Muscle of leg (tissue), 11 donors: ENCODE results near the gene BANP. TPM values are rescaled to one million over a fixed set of nuclear protein-coding genes. Genes with fewer than 3 reads are reported as not detected.
"Not testable (repeated sequence)": the region's sequence is repeated elsewhere in the genome, so short reads cannot be mapped to it uniquely, and the experiment has no call there.

Experiments
- DNase-seq: peaks from one replicate; pipeline ENCODE4 v3.0.0; 2013
- H3K27ac ChIP-seq: one replicate; pipeline ENCODE4 v1.5.1; 2013; ENCODE audit warnings: mild to moderate bottlenecking, low read length, control low read depth
- H3K27me3 ChIP-seq: one replicate; pipeline ENCODE4 v1.6.1; 2013; ENCODE audit warnings: low read length; ENCODE audit not compliant: control insufficient read depth, insufficient read depth
- H3K36me3 ChIP-seq: one replicate; pipeline ENCODE4 v1.6.1; 2013; ENCODE audit warnings: low read length; ENCODE audit not compliant: control insufficient read depth, insufficient read depth
- H3K4me1 ChIP-seq: one replicate; pipeline ENCODE4 v1.6.1; 2013; ENCODE audit warnings: low read length; ENCODE audit not compliant: control insufficient read depth, insufficient read depth
- H3K4me3 ChIP-seq: one replicate; pipeline ENCODE4 v1.5.1; 2013; ENCODE audit warnings: low read length, control low read depth
- H3K9me3 ChIP-seq: replicated peaks from 2 replicates; pipeline ENCODE4 v1.6.1; 2013; ENCODE audit warnings: low read depth, low read length; ENCODE audit not compliant: control insufficient read depth
- WGBS: methylation state at CpG from one replicate; pipeline ENCODE4 v1.1.5; 2013; ENCODE audit warnings: missing lambda C conversion rate; ENCODE audit not compliant: insufficient coverage; 5-methylcytosine and 5-hydroxymethylcytosine counted together
- polyA plus RNA-seq, 8 donors: library from polyadenylated mRNA; unstranded; fragments of 120-200 nt; gene quantifications; one replicate each; pipeline versions ENCODE4 v1.2.1 to v1.2.3, GENCODE V29; 2013; ENCODE audit warnings: inconsistent platforms in 1 of 8, low replicate concordance in 1 of 8; ENCODE audit not compliant: insufficient read length in 8 of 8, insufficient read depth in 1 of 8
- total RNA-seq: library from RNA; stranded (reverse); fragments of 120-200 nt; gene quantifications from one replicate; pipeline ENCODE4 v1.2.4, GENCODE V29; 2013

BANP gene
- total and polyA plus RNA-seq, 9 donors: 11.2 to 18.9 (median 15.1) TPM

- not testable (repeated sequence) for H3K27ac ChIP-seq, H3K27me3 ChIP-seq, DNase-seq, H3K4me1 ChIP-seq, H3K9me3 ChIP-seq, H3K4me3 ChIP-seq
- peaks cover 31% of the 10 kb centered on the region for H3K36me3 ChIP-seq
- WGBS: no CpG with 5 or more reads among the region's 10 CpGs
These were observed 86.1 kb downstream of the BANP start for GRCh38 chr16:88037359-88037758.

- H3K9me3 ChIP-seq, H3K27ac ChIP-seq, DNase-seq, H3K4me3 ChIP-seq, H3K4me1 ChIP-seq, H3K27me3 ChIP-seq: not testable (repeated sequence)
- 94% methylated on average over 8 of the region's 28 CpGs for WGBS
- peaks cover 31% of the 10 kb centered on the region for H3K36me3 ChIP-seq
These were observed 86.8 kb downstream of the BANP start for GRCh38 chr16:88037876-88038525.

DNA sequence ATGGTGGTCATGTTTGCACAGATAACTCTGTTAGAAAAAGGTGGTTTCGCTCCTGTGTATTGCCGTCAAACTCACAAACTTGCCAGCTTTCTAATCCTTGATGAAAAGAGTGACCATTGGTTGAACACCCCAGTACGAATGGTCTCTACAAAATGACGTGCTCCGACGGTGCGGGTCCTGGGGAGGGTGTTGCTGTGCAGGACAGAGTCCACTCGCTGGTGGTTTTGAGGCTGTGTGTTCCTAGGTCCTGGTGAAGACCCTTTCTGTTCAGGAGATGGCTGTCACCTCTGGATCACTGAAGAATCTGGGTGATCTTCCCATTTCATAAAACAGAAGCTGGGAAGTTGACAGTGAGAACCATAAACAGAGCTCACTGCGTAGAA is 87.3 kb downstream of the BANP start:
- H3K36me3 ChIP-seq: peaks cover 26% of the 10 kb centered on the region
- not testable (repeated sequence) for H3K27me3 ChIP-seq, H3K27ac ChIP-seq, H3K4me1 ChIP-seq, H3K4me3 ChIP-seq, H3K9me3 ChIP-seq, DNase-seq
- WGBS: 97% methylated on average over 3 of the region's 9 CpGs

DNA sequence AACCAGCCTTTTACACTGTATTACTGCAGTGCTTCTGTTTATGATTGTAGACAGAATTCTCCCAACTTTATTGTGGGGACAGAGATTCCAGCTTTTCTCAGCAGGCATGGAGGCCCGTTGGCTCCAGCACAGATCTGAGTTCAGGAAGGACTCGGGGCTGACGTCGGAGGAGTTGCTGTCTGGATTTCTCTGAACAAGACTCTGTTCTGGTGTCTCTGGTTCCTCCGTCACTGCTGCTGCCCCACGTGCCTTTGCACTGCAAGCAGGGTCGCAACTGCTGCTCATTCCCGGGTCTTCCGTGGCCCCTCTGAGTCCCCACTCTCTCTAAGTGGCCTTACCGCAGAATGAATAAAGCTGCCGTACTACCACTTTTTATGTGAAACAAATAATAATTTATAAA is 88.4 kb downstream of the BANP start:
- WGBS: 73% methylated on average over 7 of the region's 11 CpGs

GRCh38 chr16:88040196-88040876 is 89.1 kb downstream of the BANP start:
- WGBS: 87% methylated on average over 18 of the region's 28 CpGs
- peaks cover 15% of the 10 kb centered on the region for H3K36me3 ChIP-seq
- not testable (repeated sequence) for H3K27ac ChIP-seq, DNase-seq, H3K4me3 ChIP-seq, H3K4me1 ChIP-seq, H3K27me3 ChIP-seq, H3K9me3 ChIP-seq

More for the DNA sequence above, 88.4 kb downstream of the BANP start:
- Histone ChIP-seq H3K36me3 (peaks cover 21% of the 10 kb centered on the region), H3K4me1 (peaks cover 7% of the 10 kb centered on the region), H3K9me3 (no peaks in the 10 kb centered on the region), H3K27ac (no peak overlapping the region), H3K27me3 (no peaks in the 10 kb centered on the region), H3K4me3 (no peak overlapping the region)
- no peak for DNase-seq

- H3K4me1 ChIP-seq, H3K4me3 ChIP-seq, DNase-seq, H3K27ac ChIP-seq, H3K27me3 ChIP-seq, H3K9me3 ChIP-seq: not testable (repeated sequence)
- WGBS: 85% methylated on average over 1 of the region's 5 CpGs
- H3K36me3 ChIP-seq: peaks cover 15% of the 10 kb centered on the region
These were observed 89.6 kb downstream of the BANP start for GRCh38 chr16:88040877-88041244.

DNA sequence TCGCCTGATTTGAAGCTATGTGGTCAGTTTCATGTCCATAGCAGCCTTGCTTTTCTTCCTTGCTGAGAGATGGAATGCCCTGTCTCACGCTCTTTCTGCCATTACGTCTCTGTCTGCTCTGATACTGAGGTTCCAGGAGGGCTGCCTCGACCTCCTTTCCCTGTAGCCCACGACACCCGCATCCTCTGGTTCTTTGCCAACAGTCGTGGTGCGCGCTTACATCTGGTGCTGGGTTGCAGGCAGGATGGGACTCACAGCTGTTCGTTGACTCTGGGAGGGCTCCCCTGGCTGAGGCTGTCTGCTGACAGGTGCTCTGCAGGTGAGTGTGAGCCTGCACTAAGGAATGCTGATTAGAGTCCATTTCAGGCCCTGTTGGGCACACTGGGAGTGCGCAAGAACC is 90.3 kb downstream of the BANP start:
- 90% methylated on average over 10 of the region's 11 CpGs for WGBS
- not testable (repeated sequence) for DNase-seq, H3K9me3 ChIP-seq, H3K4me3 ChIP-seq, H3K27me3 ChIP-seq, H3K4me1 ChIP-seq, H3K27ac ChIP-seq
- H3K36me3 ChIP-seq: peaks cover 11% of the 10 kb centered on the region

DNA sequence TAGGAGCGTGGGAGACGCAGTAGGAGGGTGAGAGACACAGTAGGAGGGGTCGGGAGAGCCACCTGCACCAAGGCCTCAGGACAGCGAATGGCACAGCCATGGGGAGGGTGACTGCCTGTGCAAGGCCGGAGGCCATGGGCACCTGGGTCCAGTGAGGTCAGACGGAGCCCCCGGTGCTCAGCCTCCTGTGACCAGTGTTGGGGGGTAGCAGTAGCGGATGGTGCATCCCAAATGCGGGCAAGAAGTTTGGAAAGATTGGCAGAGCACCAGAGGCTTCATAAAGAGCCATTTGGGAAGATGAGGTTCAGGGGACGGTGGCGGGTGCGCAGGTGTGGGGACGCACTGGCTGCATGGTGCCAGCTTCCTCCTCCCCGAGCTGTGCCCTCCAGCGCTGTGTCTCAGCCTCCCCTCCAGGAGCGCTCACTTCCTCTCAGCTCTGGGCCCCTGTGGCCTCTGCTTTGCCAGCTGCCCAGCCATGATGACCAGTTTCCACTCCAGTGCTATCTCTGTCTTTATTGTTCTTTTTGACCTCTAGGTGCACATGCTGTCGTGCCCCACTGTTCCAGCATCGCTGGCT is 90.8 kb downstream of the BANP start:
- H3K27ac ChIP-seq, H3K9me3 ChIP-seq, H3K4me3 ChIP-seq, H3K36me3 ChIP-seq, DNase-seq, H3K4me1 ChIP-seq, H3K27me3 ChIP-seq: not testable (repeated sequence)
- 94% methylated on average over 10 of the region's 18 CpGs for WGBS

- WGBS: 88% methylated on average over 2 of the region's 8 CpGs
- H3K36me3 ChIP-seq: peaks cover 13% of the 10 kb centered on the region
These were observed 92.1 kb downstream of the BANP start for GRCh38 chr16:88043208-88043910.

DNA sequence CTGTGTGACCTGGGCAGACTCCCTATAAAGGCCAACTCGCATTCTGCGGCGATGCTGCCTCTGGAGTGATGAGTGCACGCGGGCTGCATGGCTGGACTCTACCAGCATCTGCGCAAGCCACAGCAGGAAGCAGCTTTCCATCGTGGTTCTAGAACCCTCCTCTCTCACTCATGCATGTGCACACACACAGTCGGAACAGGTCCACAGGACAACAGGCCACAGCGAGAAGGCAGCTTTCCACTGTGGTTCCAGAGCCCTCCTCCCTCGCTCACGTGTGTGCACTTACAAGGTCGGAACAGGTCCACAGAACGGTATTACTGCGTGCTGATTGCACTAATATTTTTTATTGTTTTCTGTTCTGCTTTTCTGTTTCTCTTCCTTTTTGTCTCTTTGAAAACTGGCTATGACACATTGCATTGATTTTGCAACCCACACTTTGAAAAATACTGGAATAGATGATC is 92.9 kb downstream of the BANP start:
- peaks cover 20% of the 10 kb centered on the region for H3K36me3 ChIP-seq
- H3K27ac ChIP-seq, DNase-seq, H3K4me1 ChIP-seq, H3K27me3 ChIP-seq, H3K9me3 ChIP-seq, H3K4me3 ChIP-seq: not testable (repeated sequence)
- WGBS: 90% methylated on average over 8 of the region's 14 CpGs

More at GRCh38 chr16:88043208-88043910, 92.1 kb downstream of the BANP start:
- not testable (repeated sequence) for H3K4me1 ChIP-seq, H3K9me3 ChIP-seq, H3K4me3 ChIP-seq, H3K27ac ChIP-seq, DNase-seq, H3K27me3 ChIP-seq
